HepG2 (cell line): ENCODE results near the gene RPS25. TPM values are rescaled to one million over a fixed set of nuclear protein-coding genes. Genes with fewer than 3 reads are reported as not detected.

ENCODE experiments used
- CBFB ChIP-seq: sonication (generic); formaldehyde crosslinking; IDR thresholded peaks from 2 replicates; pipeline ENCODE4 v1.4.0; 2020; ENCODE audit warnings: missing genetic modification reagents
- DMAP1 ChIP-seq: IDR thresholded peaks from 2 replicates; pipeline ENCODE4 v1.6.1; 2016
- ERF ChIP-seq: IDR thresholded peaks from 2 replicates; pipeline ENCODE4 v1.6.1; 2018; ENCODE audit warnings: missing biosample characterization, missing genetic modification reagents
- KMT2B ChIP-seq: IDR thresholded peaks from 2 replicates; pipeline ENCODE4 v1.6.1; 2016; ENCODE audit warnings: missing genetic modification reagents, missing compliant biosample characterization
- MED1 ChIP-seq: sonication (generic); formaldehyde crosslinking; IDR thresholded peaks from 2 replicates; pipeline ENCODE4 v1.4.0; 2020; ENCODE audit warnings: missing genetic modification reagents
- NR2F2 ChIP-seq: IDR thresholded peaks from 2 replicates; pipeline ENCODE4 v1.6.1; 2012; ENCODE audit warnings: low read depth, inconsistent platforms, borderline replicate concordance
- RAD51 ChIP-seq: fragments of 450-650 bp; IDR thresholded peaks from 2 replicates; pipeline ENCODE4 v1.6.1; 2016; ENCODE audit warnings: borderline replicate concordance
- REPIN1 ChIP-seq: sonication (generic); formaldehyde crosslinking; IDR thresholded peaks from 2 replicates; pipeline ENCODE4 v1.8.0; 2022; ENCODE audit warnings: missing genetic modification reagents, low read depth, mild to moderate bottlenecking, borderline replicate concordance
- ZBTB20 ChIP-seq: sonication (generic); formaldehyde crosslinking; IDR thresholded peaks from 2 replicates; pipeline ENCODE4 v1.8.1; 2023; ENCODE audit warnings: missing genetic modification reagents, low read depth, mild to moderate bottlenecking, borderline replicate concordance
- ZNF44 ChIP-seq: sonication (generic); formaldehyde crosslinking; IDR thresholded peaks from 2 replicates; pipeline ENCODE4 v1.5.1; 2020; ENCODE audit warnings: mild to moderate bottlenecking, missing genetic modification reagents
- ZNF501 ChIP-seq: sonication (generic); formaldehyde crosslinking; IDR thresholded peaks from 2 replicates; pipeline ENCODE4 v1.5.1; 2020; ENCODE audit warnings: mild to moderate bottlenecking, moderate library complexity, missing genetic modification reagents
- ZNF557 ChIP-seq: sonication (generic); formaldehyde crosslinking; IDR thresholded peaks from 2 replicates; pipeline ENCODE4 v1.4.0; 2020; ENCODE audit warnings: missing genetic modification reagents
- ZNF816 ChIP-seq: sonication (generic); formaldehyde crosslinking; IDR thresholded peaks from 2 replicates; pipeline ENCODE4 v1.8.0; 2022; ENCODE audit warnings: missing genetic modification reagents, mild to moderate bottlenecking, borderline replicate concordance
- polyA plus RNA-seq, 8 experiments: library from polyadenylated mRNA; depleted of rRNA in 3 of 8; stranded (reverse) in 7 of 8; unstranded in 1 of 8; fragments of >200 nt; fragmentation: Illumina TruSeq in 4 of 8; extraction: Trizol in 4 of 8; gene quantifications; 2 replicates each; pipeline versions ENCODE4 v1.2.1 to v1.2.3, GENCODE V29; 2011 to 2016; ENCODE audit warnings: low read depth in 4 of 8, missing spikeins in 1 of 8, mixed read lengths in 1 of 8; ENCODE audit not compliant: insufficient read depth in 1 of 8
- total RNA-seq, 5 experiments: library from RNA; depleted of rRNA; stranded (reverse); fragments of >200 nt; fragmentation: Illumina TruSeq; extraction: Trizol; gene quantifications; 2 replicates each; pipeline ENCODE4 v1.2.3, GENCODE V29; 2016; ENCODE audit warnings: low read depth in 1 of 5
- TF ChIP-seq, protein P1 (sequence below): fragments of 450-650 bp; IDR thresholded peaks from 2 replicates; pipeline ENCODE4 v1.6.1; 2017
- TF ChIP-seq, protein P2 (sequence below): IDR thresholded peaks from 2 replicates; pipeline ENCODE4 v1.6.1; 2016
- TF ChIP-seq, protein P3 (sequence below): sonication (generic); formaldehyde crosslinking; IDR thresholded peaks from 2 replicates; pipeline ENCODE4 v1.4.0; 2020; ENCODE audit warnings: missing genetic modification reagents, borderline replicate concordance
- TF ChIP-seq, protein P4 (sequence below): sonication (generic); formaldehyde crosslinking; IDR thresholded peaks from 2 replicates; pipeline ENCODE4 v1.9.0; 2022; ENCODE audit warnings: low read depth, missing genetic modification reagents
- TF ChIP-seq, protein P5 (sequence below): IDR thresholded peaks from 2 replicates; pipeline ENCODE4 v1.6.1; 2016; ENCODE audit warnings: low read depth, missing genetic modification reagents, missing compliant biosample characterization
- TF ChIP-seq, protein P6 (sequence below): IDR thresholded peaks from 2 replicates; pipeline ENCODE4 v1.6.1; 2016; ENCODE audit warnings: mild to moderate bottlenecking, missing biosample characterization, missing genetic modification reagents

The RPS25 gene
- total and polyA plus RNA-seq, 2 of the 13 experiments (the other 11 are each of a cell fraction or from before 2014, with no cell fraction given): 839 to 1,415 TPM

DNA sequence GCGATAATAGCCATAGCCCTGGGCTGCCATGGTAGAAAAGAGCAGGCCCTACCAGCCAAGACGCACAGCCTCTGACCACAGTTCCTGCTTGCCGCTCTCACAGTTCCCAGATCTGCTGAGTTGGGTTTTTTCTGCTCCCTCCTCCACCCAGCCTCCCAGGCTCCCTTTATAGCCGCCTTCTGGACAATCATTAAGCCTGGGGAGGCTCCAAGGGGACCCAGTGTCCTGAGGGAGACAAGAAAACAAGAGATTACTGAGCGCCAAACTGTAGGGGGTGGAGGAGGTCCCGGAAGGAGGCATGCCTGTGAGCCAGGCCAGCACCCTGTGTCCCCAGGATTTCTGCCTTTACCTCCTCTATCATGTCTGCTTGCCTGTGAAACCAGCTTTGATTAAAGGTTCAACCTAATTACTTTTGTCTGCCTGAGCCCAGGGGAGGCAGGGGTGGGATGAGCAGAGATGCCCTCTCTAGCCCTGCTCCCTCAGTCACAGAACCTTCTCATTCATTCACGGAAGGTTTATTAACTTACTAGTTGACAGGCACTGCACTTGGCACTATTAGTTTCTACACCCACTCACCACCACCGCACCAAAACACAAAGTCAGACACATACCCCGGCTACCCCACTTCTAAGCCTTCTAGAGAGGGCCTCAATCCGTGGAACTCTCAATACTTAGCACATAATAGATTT is 11.3 kb upstream of the RPS25 start (continued):
- TF ChIP-seq ZNF44 (no peak), MED1 (peak; percentile 49; the same call in 1 of the 2 replicates), ZNF816 (CRISPR knock-in tag) (0 out of 2 replicates have a peak, but pooled peaks have one; percentile 57), NR2F2 (peak; percentile 70; the same call in 1 of the 2 replicates), REPIN1 (CRISPR knock-in tag) (peak; percentile 39; the same call in 1 of the 2 replicates), DMAP1 (peak; percentile 23; the same call in 1 of the 2 replicates), KMT2B (CRISPR knock-in tag) (no peak), CBFB (no peak), ERF (CRISPR knock-in tag) (peak; percentile 68), ZNF501 (CRISPR knock-in tag) (0 out of 2 replicates have a peak, but pooled peaks have one; percentile 41), RAD51 (no peak), ZNF557 (CRISPR knock-in tag) (no peak), ZBTB20 (CRISPR knock-in tag) (no peak)
- TF ChIP-seq, protein P1, sequence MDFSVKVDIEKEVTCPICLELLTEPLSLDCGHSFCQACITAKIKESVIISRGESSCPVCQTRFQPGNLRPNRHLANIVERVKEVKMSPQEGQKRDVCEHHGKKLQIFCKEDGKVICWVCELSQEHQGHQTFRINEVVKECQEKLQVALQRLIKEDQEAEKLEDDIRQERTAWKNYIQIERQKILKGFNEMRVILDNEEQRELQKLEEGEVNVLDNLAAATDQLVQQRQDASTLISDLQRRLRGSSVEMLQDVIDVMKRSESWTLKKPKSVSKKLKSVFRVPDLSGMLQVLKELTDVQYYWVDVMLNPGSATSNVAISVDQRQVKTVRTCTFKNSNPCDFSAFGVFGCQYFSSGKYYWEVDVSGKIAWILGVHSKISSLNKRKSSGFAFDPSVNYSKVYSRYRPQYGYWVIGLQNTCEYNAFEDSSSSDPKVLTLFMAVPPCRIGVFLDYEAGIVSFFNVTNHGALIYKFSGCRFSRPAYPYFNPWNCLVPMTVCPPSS: no peak
- TF ChIP-seq, protein P2, sequence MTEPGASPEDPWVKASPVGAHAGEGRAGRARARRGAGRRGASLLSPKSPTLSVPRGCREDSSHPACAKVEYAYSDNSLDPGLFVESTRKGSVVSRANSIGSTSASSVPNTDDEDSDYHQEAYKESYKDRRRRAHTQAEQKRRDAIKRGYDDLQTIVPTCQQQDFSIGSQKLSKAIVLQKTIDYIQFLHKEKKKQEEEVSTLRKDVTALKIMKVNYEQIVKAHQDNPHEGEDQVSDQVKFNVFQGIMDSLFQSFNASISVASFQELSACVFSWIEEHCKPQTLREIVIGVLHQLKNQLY (CRISPR knock-in tag): no peak
- TF ChIP-seq, protein P3, sequence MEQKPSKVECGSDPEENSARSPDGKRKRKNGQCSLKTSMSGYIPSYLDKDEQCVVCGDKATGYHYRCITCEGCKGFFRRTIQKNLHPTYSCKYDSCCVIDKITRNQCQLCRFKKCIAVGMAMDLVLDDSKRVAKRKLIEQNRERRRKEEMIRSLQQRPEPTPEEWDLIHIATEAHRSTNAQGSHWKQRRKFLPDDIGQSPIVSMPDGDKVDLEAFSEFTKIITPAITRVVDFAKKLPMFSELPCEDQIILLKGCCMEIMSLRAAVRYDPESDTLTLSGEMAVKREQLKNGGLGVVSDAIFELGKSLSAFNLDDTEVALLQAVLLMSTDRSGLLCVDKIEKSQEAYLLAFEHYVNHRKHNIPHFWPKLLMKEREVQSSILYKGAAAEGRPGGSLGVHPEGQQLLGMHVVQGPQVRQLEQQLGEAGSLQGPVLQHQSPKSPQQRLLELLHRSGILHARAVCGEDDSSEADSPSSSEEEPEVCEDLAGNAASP (CRISPR knock-in tag): peak; percentile 66
- TF ChIP-seq, protein P4, sequence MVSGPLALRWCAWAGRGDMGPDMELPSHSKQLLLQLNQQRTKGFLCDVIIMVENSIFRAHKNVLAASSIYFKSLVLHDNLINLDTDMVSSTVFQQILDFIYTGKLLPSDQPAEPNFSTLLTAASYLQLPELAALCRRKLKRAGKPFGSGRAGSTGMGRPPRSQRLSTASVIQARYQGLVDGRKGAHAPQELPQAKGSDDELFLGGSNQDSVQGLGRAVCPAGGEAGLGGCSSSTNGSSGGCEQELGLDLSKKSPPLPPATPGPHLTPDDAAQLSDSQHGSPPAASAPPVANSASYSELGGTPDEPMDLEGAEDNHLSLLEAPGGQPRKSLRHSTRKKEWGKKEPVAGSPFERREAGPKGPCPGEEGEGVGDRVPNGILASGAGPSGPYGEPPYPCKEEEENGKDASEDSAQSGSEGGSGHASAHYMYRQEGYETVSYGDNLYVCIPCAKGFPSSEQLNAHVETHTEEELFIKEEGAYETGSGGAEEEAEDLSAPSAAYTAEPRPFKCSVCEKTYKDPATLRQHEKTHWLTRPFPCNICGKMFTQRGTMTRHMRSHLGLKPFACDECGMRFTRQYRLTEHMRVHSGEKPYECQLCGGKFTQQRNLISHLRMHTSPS (CRISPR knock-in tag): no peak
- TF ChIP-seq, protein P5, sequence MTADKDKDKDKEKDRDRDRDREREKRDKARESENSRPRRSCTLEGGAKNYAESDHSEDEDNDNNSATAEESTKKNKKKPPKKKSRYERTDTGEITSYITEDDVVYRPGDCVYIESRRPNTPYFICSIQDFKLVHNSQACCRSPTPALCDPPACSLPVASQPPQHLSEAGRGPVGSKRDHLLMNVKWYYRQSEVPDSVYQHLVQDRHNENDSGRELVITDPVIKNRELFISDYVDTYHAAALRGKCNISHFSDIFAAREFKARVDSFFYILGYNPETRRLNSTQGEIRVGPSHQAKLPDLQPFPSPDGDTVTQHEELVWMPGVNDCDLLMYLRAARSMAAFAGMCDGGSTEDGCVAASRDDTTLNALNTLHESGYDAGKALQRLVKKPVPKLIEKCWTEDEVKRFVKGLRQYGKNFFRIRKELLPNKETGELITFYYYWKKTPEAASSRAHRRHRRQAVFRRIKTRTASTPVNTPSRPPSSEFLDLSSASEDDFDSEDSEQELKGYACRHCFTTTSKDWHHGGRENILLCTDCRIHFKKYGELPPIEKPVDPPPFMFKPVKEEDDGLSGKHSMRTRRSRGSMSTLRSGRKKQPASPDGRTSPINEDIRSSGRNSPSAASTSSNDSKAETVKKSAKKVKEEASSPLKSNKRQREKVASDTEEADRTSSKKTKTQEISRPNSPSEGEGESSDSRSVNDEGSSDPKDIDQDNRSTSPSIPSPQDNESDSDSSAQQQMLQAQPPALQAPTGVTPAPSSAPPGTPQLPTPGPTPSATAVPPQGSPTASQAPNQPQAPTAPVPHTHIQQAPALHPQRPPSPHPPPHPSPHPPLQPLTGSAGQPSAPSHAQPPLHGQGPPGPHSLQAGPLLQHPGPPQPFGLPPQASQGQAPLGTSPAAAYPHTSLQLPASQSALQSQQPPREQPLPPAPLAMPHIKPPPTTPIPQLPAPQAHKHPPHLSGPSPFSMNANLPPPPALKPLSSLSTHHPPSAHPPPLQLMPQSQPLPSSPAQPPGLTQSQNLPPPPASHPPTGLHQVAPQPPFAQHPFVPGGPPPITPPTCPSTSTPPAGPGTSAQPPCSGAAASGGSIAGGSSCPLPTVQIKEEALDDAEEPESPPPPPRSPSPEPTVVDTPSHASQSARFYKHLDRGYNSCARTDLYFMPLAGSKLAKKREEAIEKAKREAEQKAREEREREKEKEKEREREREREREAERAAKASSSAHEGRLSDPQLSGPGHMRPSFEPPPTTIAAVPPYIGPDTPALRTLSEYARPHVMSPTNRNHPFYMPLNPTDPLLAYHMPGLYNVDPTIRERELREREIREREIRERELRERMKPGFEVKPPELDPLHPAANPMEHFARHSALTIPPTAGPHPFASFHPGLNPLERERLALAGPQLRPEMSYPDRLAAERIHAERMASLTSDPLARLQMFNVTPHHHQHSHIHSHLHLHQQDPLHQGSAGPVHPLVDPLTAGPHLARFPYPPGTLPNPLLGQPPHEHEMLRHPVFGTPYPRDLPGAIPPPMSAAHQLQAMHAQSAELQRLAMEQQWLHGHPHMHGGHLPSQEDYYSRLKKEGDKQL (CRISPR knock-in tag): 0 out of 2 replicates have a peak, but pooled peaks have one; percentile 37
- TF ChIP-seq, protein P6, sequence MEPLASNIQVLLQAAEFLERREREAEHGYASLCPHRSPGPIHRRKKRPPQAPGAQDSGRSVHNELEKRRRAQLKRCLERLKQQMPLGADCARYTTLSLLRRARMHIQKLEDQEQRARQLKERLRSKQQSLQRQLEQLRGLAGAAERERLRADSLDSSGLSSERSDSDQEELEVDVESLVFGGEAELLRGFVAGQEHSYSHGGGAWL (CRISPR knock-in tag): 0 out of 2 replicates have a peak, but pooled peaks have one; percentile 24
